Endothelial cell of umbilical vein (primary cell): Measurements from ENCODE around the gene PHAF1. TPM values are rescaled to one million over a fixed set of nuclear protein-coding genes. Genes with fewer than 3 reads are reported as not detected.

ENCODE experiments used
- BruUV-seq: library from RNA; stranded (reverse); fragments of 400-500 nt; replicated peaks from 2 replicates; lab custom pipeline; 2021; lab: Mats Ljungman, UMichigan
- CTCF ChIA-PET: fragments of 300-600, 350-600 bp; sonication (Branson Sonifier 250); formaldehyde crosslinking; loops from one replicate; lab custom pipeline; 2021; ENCODE audit warnings: antibody characterized with exemption, inconsistent platforms; lab: Charles Lee
- POLR2A ChIA-PET: fragments of 300-600, 350-600 bp; sonication (Branson Sonifier 250); formaldehyde crosslinking; loops from one replicate; lab custom pipeline; 2021; ENCODE audit warnings: antibody characterized with exemption, inconsistent platforms; lab: Charles Lee
- DNase-seq: peaks from one replicate; pipeline ENCODE4 v3.0.0-alpha.2; 2011; ENCODE audit warnings: low read depth, low spot score
- FAIRE-seq: peaks from 2 replicates; lab custom pipeline; 2011; peaks lifted over from hg19 to GRCh38; lab: Jason Lieb, UNC
- H2AFZ ChIP-seq: 2 replicates; pipeline ENCODE4 v1.6.0; 2012; ENCODE audit warnings: low read depth, low read length, control low read depth, inconsistent platforms
- H3K27ac ChIP-seq: 2 replicates; pipeline ENCODE4 v1.5.1; 2011; ENCODE audit warnings: low read depth, mild to moderate bottlenecking, control low read depth, low read length, moderate library complexity; ENCODE audit not compliant: insufficient read depth
- H3K27me3 ChIP-seq, 2 experiments: 2 replicates each; pipeline versions ENCODE4 v1.6.0 to v1.6.1; 2011; ENCODE audit warnings: low read length in 2 of 2, mixed read lengths in 1 of 2; ENCODE audit not compliant: control insufficient read depth in 2 of 2, insufficient read depth in 2 of 2
- H3K36me3 ChIP-seq, 2 experiments: 2 replicates in 1 of 2; 3 replicates in 1 of 2; pipeline ENCODE4 v1.5.1; 2011; ENCODE audit warnings: low read length in 2 of 2, mild to moderate bottlenecking in 1 of 2, moderate library complexity in 1 of 2; ENCODE audit not compliant: control insufficient read depth in 2 of 2, insufficient read depth in 2 of 2; ENCODE audit errors: extremely low read depth in 1 of 2
- H3K4me1 ChIP-seq: 3 replicates; pipeline ENCODE4 v1.5.1; 2011; ENCODE audit warnings: mild to moderate bottlenecking, low read length; ENCODE audit not compliant: control insufficient read depth, insufficient read depth; ENCODE audit errors: extremely low read depth
- H3K4me2 ChIP-seq: 2 replicates; pipeline ENCODE4 v1.6.1; 2011; ENCODE audit warnings: low read length, control low read depth, mixed read lengths; ENCODE audit not compliant: insufficient read depth
- H3K4me3 ChIP-seq, 3 experiments: fragments of 200-600 bp in 1 of 3; sonication (generic), shearing (Covaris generic) in 1 of 3; replicated peaks in 1 of 3; 2 replicates each; pipeline ENCODE4 v1.5.1; 2011 to 2016; ENCODE audit warnings: control low read depth in 3 of 3, low read length in 3 of 3, mild to moderate bottlenecking in 2 of 3, inconsistent platforms in 1 of 3, low read depth in 1 of 3, moderate library complexity in 1 of 3; ENCODE audit not compliant: insufficient read depth in 1 of 3
- H3K79me2 ChIP-seq: 2 replicates; pipeline ENCODE4 v1.6.0; 2012; ENCODE audit warnings: low read length, inconsistent platforms; ENCODE audit not compliant: control insufficient read depth, insufficient read depth
- H3K9ac ChIP-seq: replicated peaks from 2 replicates; pipeline ENCODE3; 2011; ENCODE audit warnings: low read length, control low read depth; ENCODE audit not compliant: insufficient read depth; ENCODE audit errors: extremely low read depth
- H3K9me1 ChIP-seq: replicated peaks from 3 replicates; pipeline ENCODE4 v1.6.0; 2011; ENCODE audit warnings: mild to moderate bottlenecking, low read length; ENCODE audit not compliant: control insufficient read depth, insufficient read depth; ENCODE audit errors: extremely low read depth
- H3K9me3 ChIP-seq: replicated peaks from 2 replicates; pipeline ENCODE4 v1.5.1; 2012; ENCODE audit warnings: low read length, inconsistent platforms; ENCODE audit not compliant: control insufficient read depth, insufficient read depth
- H4K20me1 ChIP-seq: replicated peaks from 2 replicates; pipeline ENCODE3; 2011; ENCODE audit warnings: mild to moderate bottlenecking, low read length; ENCODE audit not compliant: control insufficient read depth, insufficient read depth; ENCODE audit errors: extremely low read depth
- EZH2 ChIP-seq: IDR thresholded peaks from 2 replicates; pipeline ENCODE4 v1.6.1; 2012; ENCODE audit warnings: borderline replicate concordance, low read depth, mild to moderate bottlenecking, moderate library complexity, low read length, inconsistent platforms; ENCODE audit not compliant: severe bottlenecking
- FOS ChIP-seq: IDR thresholded peaks from 2 replicates; pipeline ENCODE4 v1.6.1; 2011; ENCODE audit warnings: mild to moderate bottlenecking, low read length, moderate library complexity, borderline replicate concordance; ENCODE audit not compliant: insufficient read depth
- GATA2 ChIP-seq: IDR thresholded peaks from 2 replicates; pipeline ENCODE4 v1.7.0; 2011; ENCODE audit warnings: low read depth, mild to moderate bottlenecking, moderate library complexity, mixed read lengths, low read length; ENCODE audit not compliant: insufficient read length, insufficient read depth
- JUN ChIP-seq: IDR thresholded peaks from 2 replicates; pipeline ENCODE4 v1.6.1; 2011; ENCODE audit warnings: borderline replicate concordance, low read depth; ENCODE audit not compliant: insufficient read length, insufficient read depth
- MAX ChIP-seq: IDR thresholded peaks from 2 replicates; pipeline ENCODE4 v1.6.1; 2011; ENCODE audit not compliant: insufficient read depth, insufficient read length
- POLR2A ChIP-seq: IDR thresholded peaks from 2 replicates; pipeline ENCODE4 v1.6.1; 2012; ENCODE audit warnings: low read depth, mild to moderate bottlenecking, control low read depth, low read length
- dilution Hi-C: fragments of 300-500 bp; cut with MboI; formaldehyde crosslinking; loops from one replicate; pipeline ENCODE4 v1.15.0; 2019; ENCODE audit warnings: low sequenced_read_pairs; ENCODE audit not compliant: extremely low pct_ligation_motif_present
- intact Hi-C: fragments of 100-400 bp; cut with micrococcal nuclease; formaldehyde crosslinking; loops from one replicate; pipeline ENCODE4 v1.10.0; 2022
- polyA plus RNA-seq, 4 experiments: library from polyadenylated mRNA; depleted of rRNA in 3 of 4; stranded (reverse) in 3 of 4; unstranded in 1 of 4; fragments of >200 nt; gene quantifications; 2 replicates each; pipeline versions ENCODE4 v1.2.1 to v1.2.3, GENCODE V29; 2011 to 2012; ENCODE audit warnings: missing spikeins in 1 of 4
- total RNA-seq: library from RNA; stranded (reverse); gene quantifications from 2 replicates; pipeline ENCODE4 v1.2.3, GENCODE V29; 2021
- TF ChIP-seq, protein P1 (sequence below), 2 donors: IDR thresholded peaks; 1 replicate in 1 of 2; 2 replicates in 1 of 2; pipeline ENCODE4 v1.5.1; 2011; ENCODE audit warnings: low read length in 2 of 2, mild to moderate bottlenecking in 2 of 2, moderate library complexity in 2 of 2, control low read depth in 1 of 2, inconsistent platforms in 1 of 2, low read depth in 1 of 2; ENCODE audit not compliant: insufficient read depth in 1 of 2; ENCODE audit errors: extremely low read depth in 1 of 2

The PHAF1 gene
- total and polyA plus RNA-seq, 2 donors (not counting 3 experiments of a cell fraction or from before 2014, with no cell fraction given) = 18.5 to 21.9 TPM

DNA sequence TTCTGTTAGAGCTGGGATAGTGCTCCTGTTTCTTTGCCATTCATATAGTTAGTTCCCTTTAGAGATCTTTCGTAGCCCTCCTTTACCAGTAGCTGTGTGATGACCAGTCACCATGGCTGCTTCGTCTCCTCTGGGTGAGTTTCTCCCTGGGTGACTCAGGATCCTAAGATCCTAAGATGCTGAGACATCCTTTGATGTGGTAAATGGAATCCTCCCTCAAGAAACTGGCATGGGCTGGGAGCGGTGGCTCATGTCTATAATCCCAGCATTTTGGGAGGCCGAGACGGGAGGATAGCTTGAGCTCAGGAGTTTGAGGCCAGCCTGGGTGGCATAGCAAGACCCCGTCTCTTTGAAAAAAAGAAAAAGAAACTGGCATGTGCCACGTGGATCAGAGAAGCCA is 5.9 kb downstream of the PHAF1 start:
- no peak overlapping the region for H3K4me3 ChIP-seq
- no peak overlapping the region for H3K4me2 ChIP-seq
- DNase-seq = no peak
- H3K9me1 ChIP-seq = no peaks in the 10 kb centered on the region
- ChIA-PET POLR2A (no interaction called here), CTCF (interaction anchor here (0.7 to 4.1 kb wide), 8 partner anchors 12 to 162 kb away, joined by 3 to 20 read pairs (median 4); no protein-coding TSS in a partner anchor)
- H3K79me2 ChIP-seq = peaks cover 34% of the 10 kb centered on the region
- H3K27ac ChIP-seq = no peak overlapping the region
- H3K36me3 ChIP-seq = no peaks in the 10 kb centered on the region
- no TSS peak for BruUV-seq
- H2AFZ ChIP-seq = no peak overlapping the region
- dilution Hi-C loops (no loop called here), intact Hi-C loops (no loop called here)
- FAIRE-seq = no peak
- H3K9ac ChIP-seq = no peak overlapping the region
- no peaks in the 10 kb centered on the region for H4K20me1 ChIP-seq
- H3K4me1 ChIP-seq = peaks cover 1% of the 10 kb centered on the region
- no peaks in the 10 kb centered on the region for H3K27me3 ChIP-seq
- TF ChIP-seq JUN (no peak), FOS (no peak), MAX (no peak)
- no peaks in the 10 kb centered on the region for H3K9me3 ChIP-seq

GRCh38 chr16:67116388-67117311 is 6.9 kb downstream of the PHAF1 start:
- no peaks in the 10 kb centered on the region for H3K27me3 ChIP-seq
- no peaks in the 10 kb centered on the region for H3K4me1 ChIP-seq
- no TSS peak for BruUV-seq
- ChIA-PET CTCF (interaction anchor here (0.7 to 4.1 kb wide), 10 partner anchors 11 to 227 kb away, joined by 3 to 20 read pairs (median 4); no protein-coding TSS in a partner anchor), POLR2A (interaction anchor here (0.6 kb wide), 1 partner anchor 11 kb away, joined by 5 read pairs; no protein-coding TSS in a partner anchor)
- intact Hi-C loops = no loop called here
- FAIRE-seq = peak; percentile 49
- DNase-seq = peak; percentile 26
- H3K36me3 ChIP-seq = no peaks in the 10 kb centered on the region
- dilution Hi-C loops = no loop called here
- peaks cover 26% of the 10 kb centered on the region for H3K79me2 ChIP-seq
- no peak overlapping the region for H3K27ac ChIP-seq
- no peaks in the 10 kb centered on the region for H3K9me3 ChIP-seq
- H3K4me2 ChIP-seq = no peak overlapping the region
- H4K20me1 ChIP-seq = no peaks in the 10 kb centered on the region
- no peak overlapping the region for H3K9ac ChIP-seq
- TF ChIP-seq EZH2 (no peak), POLR2A (no peak), FOS (no peak), GATA2 (no peak)
- TF ChIP-seq, protein P1, sequence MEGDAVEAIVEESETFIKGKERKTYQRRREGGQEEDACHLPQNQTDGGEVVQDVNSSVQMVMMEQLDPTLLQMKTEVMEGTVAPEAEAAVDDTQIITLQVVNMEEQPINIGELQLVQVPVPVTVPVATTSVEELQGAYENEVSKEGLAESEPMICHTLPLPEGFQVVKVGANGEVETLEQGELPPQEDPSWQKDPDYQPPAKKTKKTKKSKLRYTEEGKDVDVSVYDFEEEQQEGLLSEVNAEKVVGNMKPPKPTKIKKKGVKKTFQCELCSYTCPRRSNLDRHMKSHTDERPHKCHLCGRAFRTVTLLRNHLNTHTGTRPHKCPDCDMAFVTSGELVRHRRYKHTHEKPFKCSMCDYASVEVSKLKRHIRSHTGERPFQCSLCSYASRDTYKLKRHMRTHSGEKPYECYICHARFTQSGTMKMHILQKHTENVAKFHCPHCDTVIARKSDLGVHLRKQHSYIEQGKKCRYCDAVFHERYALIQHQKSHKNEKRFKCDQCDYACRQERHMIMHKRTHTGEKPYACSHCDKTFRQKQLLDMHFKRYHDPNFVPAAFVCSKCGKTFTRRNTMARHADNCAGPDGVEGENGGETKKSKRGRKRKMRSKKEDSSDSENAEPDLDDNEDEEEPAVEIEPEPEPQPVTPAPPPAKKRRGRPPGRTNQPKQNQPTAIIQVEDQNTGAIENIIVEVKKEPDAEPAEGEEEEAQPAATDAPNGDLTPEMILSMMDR (IDR thresholded peaks at IDR 0.05; ENCODE audit: extremely low read depth in 1 of 2, insufficient read depth in 1 of 2, low read depth in 1 of 2, low read length in 2 of 2) = no peak
- no peak overlapping the region for H2AFZ ChIP-seq
- H3K9me1 ChIP-seq = no peaks in the 10 kb centered on the region
- H3K4me3 ChIP-seq = no peak overlapping the region
